GM19193 (cell line): ENCODE results near the gene TIGD1.

Source experiments
- POLR2A ChIP-seq: IDR thresholded peaks from 4 replicates; pipeline ENCODE4 v1.6.1; 2011; ENCODE audit not compliant: insufficient read depth, insufficient read length; ENCODE audit errors: extremely low read depth

The TIGD1 gene

DNA sequence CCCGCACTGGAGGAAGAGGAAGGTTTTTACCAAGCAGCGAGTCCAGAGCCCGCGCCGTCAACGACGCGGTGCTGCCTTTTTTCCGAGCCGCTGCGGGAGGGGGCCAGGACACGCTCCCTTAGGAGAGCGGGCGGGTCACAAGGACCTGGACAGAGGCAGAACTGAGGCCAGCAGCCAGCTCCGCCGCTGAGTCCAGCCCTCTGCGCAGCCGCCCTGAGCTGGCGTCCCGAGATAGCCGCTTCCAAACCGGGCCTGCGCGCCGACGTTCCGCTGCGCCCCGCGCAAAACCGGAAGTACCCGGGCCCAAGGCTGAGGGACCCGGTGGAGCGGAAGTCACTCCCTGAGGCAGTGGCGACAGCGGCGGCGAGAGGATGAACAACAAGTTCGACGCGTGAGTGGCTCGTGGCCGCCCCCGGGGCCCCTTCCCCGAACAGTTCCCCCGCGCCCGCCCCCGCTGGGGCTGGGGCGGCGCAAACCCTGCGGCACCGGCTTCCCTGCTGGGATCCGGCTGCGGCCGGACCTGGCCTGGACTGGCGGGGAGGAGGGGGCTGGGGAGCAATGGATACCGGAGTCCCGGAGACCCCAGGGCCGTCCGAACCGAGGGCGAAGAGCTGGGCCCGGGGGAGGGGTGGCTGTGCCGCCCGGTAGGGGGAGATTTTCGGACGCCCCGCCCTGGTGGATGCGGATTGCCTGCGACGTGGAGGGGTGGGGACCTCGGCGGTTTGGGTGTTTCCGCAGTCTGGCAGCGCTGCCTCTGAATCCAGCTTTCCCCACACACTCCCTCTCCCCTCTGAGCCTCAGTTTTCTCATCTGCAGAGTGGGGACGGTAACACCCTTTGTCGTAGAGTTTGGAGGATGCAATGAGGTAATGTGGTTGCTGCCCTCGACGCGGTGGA lies at the start of gene TIGD1, which contains the start of gene EIF4E2:
TSS of gene TIGD1 (minus strand) at position 204 of the 896 bp plus-strand sequence. CDS start 675 bp downstream, outside the sequence.
TSS of gene EIF4E2 (plus strand) at position 336 of the 896 bp plus-strand sequence. CDS start at position 372, 36 bp downstream.
- TF ChIP-seq POLR2A, result peak; percentile 94

GRCh38 chr2:232598293-232598692 lies 47.9 kb upstream of the TIGD1 start:
- no peak for TF ChIP-seq POLR2A

- no peak for TF ChIP-seq POLR2A
Observed at GRCh38 chr2:232597362-232598079, 47.2 kb upstream of the TIGD1 start.

- TF ChIP-seq POLR2A, result no peak
Observed at GRCh38 chr2:232593982-232594381, 43.6 kb upstream of the TIGD1 start.

DNA sequence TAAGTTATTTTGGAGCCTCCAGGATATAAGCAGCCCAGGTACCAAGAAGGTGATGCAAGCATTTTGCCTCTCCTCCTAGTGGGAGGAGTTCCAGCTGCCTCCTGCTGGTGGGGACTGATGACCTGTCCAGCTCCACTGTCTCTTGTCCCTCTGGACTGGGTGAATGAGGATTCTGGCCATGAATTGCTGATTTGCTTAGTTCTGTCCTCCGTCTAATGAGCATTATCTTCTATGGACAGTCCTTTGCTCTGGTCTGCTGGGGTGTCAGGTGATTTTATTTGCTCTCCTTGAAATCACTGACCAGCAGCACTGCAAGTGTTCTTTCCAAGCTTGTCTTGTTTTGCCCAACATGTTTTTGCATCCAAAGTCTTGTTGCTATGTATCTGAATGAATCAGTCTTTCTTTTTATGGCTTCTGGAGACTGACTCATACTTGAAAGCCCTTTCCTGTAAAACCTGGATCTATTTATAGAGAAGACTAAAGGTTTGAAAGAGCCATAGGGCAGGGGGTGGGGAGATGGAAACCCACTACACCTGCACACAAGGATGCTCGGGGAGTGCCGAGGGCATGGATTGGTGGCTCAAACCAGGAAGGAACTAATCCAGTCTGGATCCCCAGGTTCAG lies 42.5 kb upstream of the TIGD1 start:
- TF ChIP-seq POLR2A, result no peak

DNA sequence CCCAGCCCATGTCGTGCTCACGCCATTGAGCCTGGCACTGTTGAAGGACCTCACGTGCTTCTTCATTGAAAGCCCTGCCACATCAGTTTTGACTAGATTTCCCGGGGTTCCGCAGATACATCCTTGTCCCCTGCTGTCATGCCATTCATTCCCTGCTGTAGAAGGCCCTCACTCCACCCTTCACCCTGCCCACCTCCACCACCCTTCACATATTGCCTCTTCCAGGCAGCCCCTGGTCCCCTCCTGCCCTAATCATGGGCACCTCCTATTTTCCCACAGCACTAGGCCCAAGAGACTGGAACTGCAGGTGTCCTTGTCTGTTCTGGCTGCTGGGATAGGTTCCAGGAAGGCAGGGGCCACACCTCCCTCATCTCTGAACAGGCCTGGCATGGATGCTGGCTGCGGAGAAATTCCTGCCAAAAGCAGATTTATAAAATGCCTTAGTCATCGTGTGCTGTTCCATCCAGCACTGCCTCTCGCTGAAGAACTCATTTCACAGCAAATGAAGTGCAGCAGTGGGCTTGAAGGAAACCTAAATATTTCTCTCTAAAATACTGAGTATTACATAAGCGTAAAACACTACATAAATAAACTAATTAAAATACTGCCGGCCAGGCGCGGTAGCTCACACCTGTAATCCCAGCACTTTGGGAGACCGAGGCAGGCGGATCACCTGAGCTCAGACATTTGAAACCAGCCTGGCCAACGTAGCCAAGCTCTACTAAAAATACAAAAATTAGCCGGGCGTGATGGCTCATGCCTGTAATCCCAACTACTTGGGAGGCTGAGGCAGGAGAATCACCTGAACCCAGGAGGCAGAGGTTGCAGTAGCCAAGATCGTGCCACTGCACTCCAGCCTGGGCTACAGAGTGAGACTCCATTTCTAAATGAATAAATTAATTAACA lies 38.6 kb upstream of the TIGD1 start:
- TF ChIP-seq POLR2A, result no peak

DNA sequence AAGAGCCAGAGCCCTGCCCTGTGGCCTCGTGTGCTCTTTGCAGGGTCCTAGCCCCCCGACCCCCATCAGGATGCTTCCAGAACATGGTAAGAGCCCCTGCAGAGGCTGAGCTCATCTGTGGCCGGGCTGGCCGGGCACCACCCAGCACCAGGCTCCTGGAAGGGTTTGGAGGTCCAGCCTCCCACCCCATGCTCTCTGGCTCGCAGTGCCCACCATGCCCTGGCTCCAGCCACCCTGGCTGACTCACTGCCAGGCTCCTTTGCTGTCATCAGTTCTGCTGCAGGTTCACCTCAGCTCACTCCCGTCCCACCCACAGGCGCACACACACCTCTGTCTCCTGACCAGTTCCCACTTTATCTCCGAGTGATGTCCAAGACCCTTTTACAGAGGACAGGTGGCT lies 37.7 kb upstream of the TIGD1 start:
- TF ChIP-seq POLR2A, result no peak

DNA sequence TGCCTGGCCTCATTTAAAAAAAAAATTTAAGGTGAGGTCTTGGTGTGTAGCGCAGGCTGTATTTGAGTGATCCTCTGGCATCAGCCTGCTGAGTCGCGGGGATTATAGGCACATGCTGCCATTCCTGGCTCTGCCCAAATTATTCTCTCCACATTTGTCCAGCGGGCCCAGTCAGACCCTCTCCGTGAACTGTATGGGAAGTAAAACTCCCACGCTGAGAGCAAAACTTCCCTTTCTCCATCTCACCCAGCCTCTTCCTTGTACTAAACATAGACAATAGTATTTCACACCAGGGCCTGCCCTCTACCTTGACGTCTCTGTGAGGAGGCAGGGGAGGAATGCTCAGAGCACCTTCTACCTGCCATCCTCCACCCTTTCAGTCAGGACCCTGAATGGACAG lies 37.2 kb upstream of the TIGD1 start:
- no peak for TF ChIP-seq POLR2A

DNA sequence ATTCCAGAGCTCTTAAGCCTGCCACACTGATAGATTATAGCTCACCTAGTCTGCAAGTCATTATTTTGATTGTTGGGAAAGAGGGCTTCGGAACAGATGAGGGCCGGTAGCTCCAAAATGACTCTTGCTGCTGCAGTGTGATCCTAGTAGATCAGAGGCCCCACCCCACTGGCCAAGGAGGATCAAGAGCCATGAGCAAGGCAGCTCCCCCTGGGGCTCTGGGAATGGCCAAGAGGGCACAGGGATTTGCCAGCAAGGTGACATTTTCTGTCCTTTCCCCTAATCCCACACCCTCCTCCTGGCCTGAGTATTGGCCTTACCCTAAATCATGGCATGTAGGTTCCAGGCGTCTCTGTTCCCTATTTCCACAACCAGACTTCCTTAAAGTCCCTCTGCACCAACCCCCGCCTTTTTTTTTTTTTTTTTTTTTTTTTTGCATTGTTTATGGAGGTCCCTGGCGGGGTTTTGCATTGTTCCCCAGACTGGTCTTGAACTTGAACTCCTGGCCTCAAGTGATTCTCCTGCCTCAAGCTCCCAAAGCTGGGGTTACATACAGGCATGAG lies 36.7 kb upstream of the TIGD1 start:
- no peak for TF ChIP-seq POLR2A

- TF ChIP-seq POLR2A, result no peak
Observed at GRCh38 chr2:232584238-232584637, 33.9 kb upstream of the TIGD1 start.

DNA sequence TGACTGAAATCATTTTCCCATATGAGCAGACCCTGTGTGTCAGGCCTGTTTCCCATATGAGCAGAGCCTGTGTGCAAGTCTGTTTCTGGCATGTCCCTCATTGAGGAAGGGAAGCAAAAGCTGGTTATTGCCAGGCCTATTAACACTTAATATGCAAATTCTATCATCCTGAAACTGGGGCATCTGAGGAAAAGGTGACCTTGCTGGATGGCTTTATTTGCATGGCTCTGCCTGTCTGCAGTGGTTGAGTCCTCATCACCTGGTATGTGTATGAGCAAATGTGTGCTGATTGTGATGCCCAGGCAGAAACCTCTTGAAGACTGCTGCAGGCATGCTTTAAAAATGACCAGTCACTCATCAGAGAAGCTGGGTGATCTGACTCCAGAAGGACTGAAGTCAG lies 31.4 kb upstream of the TIGD1 start:
- no peak for TF ChIP-seq POLR2A

- TF ChIP-seq POLR2A, result no peak
Observed at GRCh38 chr2:232580648-232580981, 30.3 kb upstream of the TIGD1 start.

DNA sequence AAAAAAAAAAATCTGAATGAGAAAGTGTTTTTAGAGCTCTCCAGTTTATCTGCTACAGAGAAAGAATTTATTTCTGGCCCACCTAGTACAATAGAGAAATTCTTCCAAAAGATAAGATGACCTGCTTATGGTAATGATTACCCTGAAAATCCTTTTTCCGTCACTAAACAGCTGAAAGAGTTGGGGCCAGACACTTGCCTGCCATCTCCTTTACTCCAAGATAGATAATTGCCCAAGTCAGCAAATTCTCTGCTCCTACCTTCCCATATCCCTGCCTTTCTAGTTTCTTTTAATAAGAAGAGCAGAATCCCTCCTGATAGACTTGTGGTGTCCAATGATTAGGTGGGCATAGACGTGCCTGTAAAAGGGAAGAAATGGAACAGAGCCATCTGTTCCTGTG lies 28.3 kb upstream of the TIGD1 start:
- no peak for TF ChIP-seq POLR2A

DNA sequence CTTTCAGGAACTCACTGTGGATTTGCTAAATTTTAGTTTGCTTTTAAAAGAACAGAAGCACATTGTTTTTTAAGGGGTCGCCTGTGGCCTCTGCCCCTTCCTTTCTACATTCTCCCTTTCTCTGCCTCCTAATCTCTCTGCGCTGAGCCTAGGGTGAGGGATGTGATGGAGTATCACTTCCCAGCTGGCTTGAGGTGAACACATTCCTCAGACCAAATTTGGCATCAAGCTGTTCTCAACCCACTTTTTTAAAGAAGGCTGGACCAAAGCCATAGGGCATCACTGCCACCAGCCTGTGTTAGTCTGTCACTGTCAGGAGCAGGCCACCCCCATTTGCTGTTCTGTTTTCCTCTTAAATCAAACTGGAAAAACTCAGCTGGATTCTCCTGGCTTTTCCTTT lies 27.5 kb upstream of the TIGD1 start:
- TF ChIP-seq POLR2A, result no peak
